Endodermal cell (in vitro differentiated cells): ENCODE data around the gene RNFT2. TPM values are rescaled to one million over a fixed set of nuclear protein-coding genes. Genes with fewer than 3 reads are reported as not detected.

Source experiments
- DNase-seq: peaks from one replicate; pipeline ENCODE4 v3.0.0-alpha.2; 2017
- H3K27ac ChIP-seq: 2 replicates; pipeline ENCODE4 v1.5.1; 2013; ENCODE audit warnings: mild to moderate bottlenecking, low read depth, low read length, moderate library complexity
- H3K27me3 ChIP-seq: 2 replicates; pipeline ENCODE4 v1.6.1; 2013; ENCODE audit warnings: mild to moderate bottlenecking, low read length, moderate library complexity; ENCODE audit not compliant: insufficient read depth, control insufficient read depth, poor library complexity, severe bottlenecking
- H3K36me3 ChIP-seq: 2 replicates; pipeline ENCODE4 v1.7.0; 2013; ENCODE audit warnings: mild to moderate bottlenecking, low read length, moderate library complexity; ENCODE audit not compliant: control insufficient read depth, insufficient read depth
- H3K4me1 ChIP-seq: one replicate; pipeline ENCODE4 v1.7.0; 2013; ENCODE audit warnings: low read length; ENCODE audit not compliant: control insufficient read depth, insufficient read depth
- H3K4me3 ChIP-seq: 2 replicates; pipeline ENCODE4 v1.5.1; 2013; ENCODE audit warnings: mild to moderate bottlenecking, low read length, moderate library complexity
- H3K9ac ChIP-seq: 2 replicates; pipeline ENCODE4 v1.6.1; 2013; ENCODE audit warnings: mild to moderate bottlenecking, low read length, moderate library complexity; ENCODE audit not compliant: poor library complexity, severe bottlenecking; ENCODE audit errors: extremely low read depth
- H3K9me3 ChIP-seq: 2 replicates; pipeline ENCODE4 v1.6.1; 2013; ENCODE audit warnings: mild to moderate bottlenecking, low read length, moderate library complexity; ENCODE audit not compliant: control insufficient read depth
- H3K27ac Mint-ChIP-seq: 2 replicates; pipeline ENCODE4 v1.8.0; 2020; ENCODE audit warnings: mixed read lengths
- H3K27me3 Mint-ChIP-seq: 2 replicates; pipeline ENCODE4 v1.8.0; 2021; ENCODE audit warnings: mild to moderate bottlenecking, mixed read lengths; ENCODE audit not compliant: insufficient read depth
- H3K36me3 Mint-ChIP-seq: 2 replicates; pipeline ENCODE4 v1.8.0; 2020; ENCODE audit warnings: low read depth, mixed read lengths
- H3K4me1 Mint-ChIP-seq: 2 replicates; pipeline ENCODE4 v1.8.0; 2020; ENCODE audit warnings: mixed read lengths
- H3K4me3 Mint-ChIP-seq: 2 replicates; pipeline ENCODE4 v1.8.0; 2020; ENCODE audit warnings: mild to moderate bottlenecking, moderate library complexity, mixed read lengths
- H3K9me3 Mint-ChIP-seq: 2 replicates; pipeline ENCODE4 v1.8.0; 2020; ENCODE audit warnings: mild to moderate bottlenecking, mixed read lengths
- CTCF ChIP-seq: fragments of 200-600 bp; sonication (generic); conservative IDR thresholded peaks from 2 replicates; pipeline ENCODE4 v1.5.0; 2021; ENCODE audit warnings: antibody characterized with exemption, mild to moderate bottlenecking
- whole genome bisulfite sequencing, 2 experiments: methylation state at CpG; one replicate each; pipeline versions ENCODE4 v1.1.5 to v1.1.7; 2013; ENCODE audit warnings: missing lambda C conversion rate in 2 of 2, mixed read lengths in 1 of 2; ENCODE audit not compliant: insufficient coverage in 1 of 2, insufficient read length in 1 of 2; 5-methylcytosine and 5-hydroxymethylcytosine counted together
- total RNA-seq, 2 donors: library from RNA; stranded (reverse); fragmentation: NEBNext Ultra II Directional in 1 of 2; extraction: Animal tissue kit (Norgen Biotek cat#: 25700) in 1 of 2; gene quantifications; 2 replicates in 1 of 2; 3 replicates in 1 of 2; pipeline ENCODE4 v1.2.1, GENCODE V29; 2021

RNFT2 gene
- total RNA-seq, 2 donors from 2014 or later = 28.0 to 51.2 TPM

- Histone ChIP-seq H3K9ac (no peak overlapping the region), H3K9me3 (peaks cover 5% of the 10 kb centered on the region), H3K36me3 (no peaks in the 10 kb centered on the region), H3K27me3 (peaks cover 12% of the 10 kb centered on the region), H3K4me3 (no peak overlapping the region), H3K27ac (no peak overlapping the region), H3K4me1 (peaks cover 8% of the 10 kb centered on the region)
- Mint-ChIP-seq H3K27me3 (peaks cover 2% of the 10 kb centered on the region), H3K9me3 (peaks cover 3% of the 10 kb centered on the region), H3K36me3 (no peaks in the 10 kb centered on the region), H3K4me3 (no peak overlapping the region), H3K27ac (no peak overlapping the region), H3K4me1 (peaks cover 48% of the 10 kb centered on the region)
- no peak for TF ChIP-seq CTCF
- 94 to 96% methylated on average over 4 to 8 of the region's 8 CpGs for WGBS, 2 experiments
- no peak for DNase-seq
These were observed 40.0 kb upstream of the RNFT2 start for GRCh38 chr12:116698116-116698515.

GRCh38 chr12:116698554-116699075, 39.5 kb upstream of the RNFT2 start:
- Histone ChIP-seq H3K4me1 (peaks cover 8% of the 10 kb centered on the region), H3K4me3 (no peak overlapping the region), H3K9ac (no peak overlapping the region), H3K27ac (no peak overlapping the region), H3K9me3 (peaks cover 5% of the 10 kb centered on the region), H3K36me3 (no peaks in the 10 kb centered on the region), H3K27me3 (peaks cover 7% of the 10 kb centered on the region)
- Mint-ChIP-seq H3K36me3 (no peaks in the 10 kb centered on the region), H3K4me3 (no peak overlapping the region), H3K9me3 (peaks cover 3% of the 10 kb centered on the region), H3K4me1 (peaks cover 45% of the 10 kb centered on the region), H3K27me3 (peaks cover 1% of the 10 kb centered on the region), H3K27ac (no peak overlapping the region)
- TF ChIP-seq CTCF = no peak
- 100% methylated on average over 2 of the region's 2 CpGs for WGBS, 2 experiments
- DNase-seq = no peak

GRCh38 chr12:116700066-116700465, 38.0 kb upstream of the RNFT2 start:
- no peak overlapping the region for H3K4me3 ChIP-seq
- 90 to 91% methylated on average over 6 of the region's 6 CpGs for WGBS, 2 experiments
- no peaks in the 10 kb centered on the region for H3K36me3 ChIP-seq
- H3K27ac ChIP-seq = no peak overlapping the region
- H3K4me1 ChIP-seq = peaks cover 8% of the 10 kb centered on the region
- H3K9ac ChIP-seq = no peak overlapping the region
- no peaks in the 10 kb centered on the region for H3K27me3 ChIP-seq
- H3K9me3 Mint-ChIP-seq = peaks cover 3% of the 10 kb centered on the region
- no peak for DNase-seq
- H3K36me3 Mint-ChIP-seq = no peaks in the 10 kb centered on the region
- no peak overlapping the region for H3K27ac Mint-ChIP-seq
- H3K27me3 Mint-ChIP-seq = no peaks in the 10 kb centered on the region
- no peak for TF ChIP-seq CTCF
- no peak overlapping the region for H3K4me3 Mint-ChIP-seq
- peaks cover 5% of the 10 kb centered on the region for H3K9me3 ChIP-seq
- H3K4me1 Mint-ChIP-seq = peaks cover 32% of the 10 kb centered on the region
